ENCODE data around the gene ADAMTS2.

GRCh38 chr5:179271821-179272325 is 73.4 kb downstream of the ADAMTS2 start:
- TF ChIP-seq CTCF (IDR thresholded peaks at IDR 0.05) (no peak), POLR2A (IDR thresholded peaks at IDR 0.05) (no peak), EP300 (IDR thresholded peaks at IDR 0.05; ENCODE audit: low read depth) (no peak)

Measured in transverse colon (tissue), 3 donors.